Endothelial cell of umbilical vein (primary cell): ENCODE data around the gene CNTNAP2. TPM values are rescaled to one million over a fixed set of nuclear protein-coding genes. Genes with fewer than 3 reads are reported as not detected.

Source experiments
- BruUV-seq: library from RNA; stranded (reverse); fragments of 400-500 nt; replicated peaks from 2 replicates; lab custom pipeline; 2021; lab: Mats Ljungman, UMichigan
- CTCF ChIA-PET: fragments of 300-600, 350-600 bp; sonication (Branson Sonifier 250); formaldehyde crosslinking; loops from one replicate; lab custom pipeline; 2021; ENCODE audit warnings: antibody characterized with exemption, inconsistent platforms; lab: Charles Lee
- POLR2A ChIA-PET: fragments of 300-600, 350-600 bp; sonication (Branson Sonifier 250); formaldehyde crosslinking; loops from one replicate; lab custom pipeline; 2021; ENCODE audit warnings: antibody characterized with exemption, inconsistent platforms; lab: Charles Lee
- DNase-seq: peaks from one replicate; pipeline ENCODE4 v3.0.0-alpha.2; 2011; ENCODE audit warnings: low read depth, low spot score
- FAIRE-seq: peaks from 2 replicates; lab custom pipeline; 2011; peaks lifted over from hg19 to GRCh38; lab: Jason Lieb, UNC
- H2AFZ ChIP-seq: 2 replicates; pipeline ENCODE4 v1.6.0; 2012; ENCODE audit warnings: low read depth, low read length, control low read depth, inconsistent platforms
- H3K27ac ChIP-seq: 2 replicates; pipeline ENCODE4 v1.5.1; 2011; ENCODE audit warnings: low read depth, mild to moderate bottlenecking, control low read depth, low read length, moderate library complexity; ENCODE audit not compliant: insufficient read depth
- H3K27me3 ChIP-seq, 2 experiments: 2 replicates each; pipeline versions ENCODE4 v1.6.0 to v1.6.1; 2011; ENCODE audit warnings: low read length in 2 of 2, mixed read lengths in 1 of 2; ENCODE audit not compliant: control insufficient read depth in 2 of 2, insufficient read depth in 2 of 2
- H3K36me3 ChIP-seq, 2 experiments: 2 replicates in 1 of 2; 3 replicates in 1 of 2; pipeline ENCODE4 v1.5.1; 2011; ENCODE audit warnings: low read length in 2 of 2, mild to moderate bottlenecking in 1 of 2, moderate library complexity in 1 of 2; ENCODE audit not compliant: control insufficient read depth in 2 of 2, insufficient read depth in 2 of 2; ENCODE audit errors: extremely low read depth in 1 of 2
- H3K4me1 ChIP-seq: 3 replicates; pipeline ENCODE4 v1.5.1; 2011; ENCODE audit warnings: mild to moderate bottlenecking, low read length; ENCODE audit not compliant: control insufficient read depth, insufficient read depth; ENCODE audit errors: extremely low read depth
- H3K4me2 ChIP-seq: 2 replicates; pipeline ENCODE4 v1.6.1; 2011; ENCODE audit warnings: low read length, control low read depth, mixed read lengths; ENCODE audit not compliant: insufficient read depth
- H3K4me3 ChIP-seq, 3 experiments: fragments of 200-600 bp in 1 of 3; sonication (generic), shearing (Covaris generic) in 1 of 3; replicated peaks in 1 of 3; 2 replicates each; pipeline ENCODE4 v1.5.1; 2011 to 2016; ENCODE audit warnings: control low read depth in 3 of 3, low read length in 3 of 3, mild to moderate bottlenecking in 2 of 3, inconsistent platforms in 1 of 3, low read depth in 1 of 3, moderate library complexity in 1 of 3; ENCODE audit not compliant: insufficient read depth in 1 of 3
- H3K79me2 ChIP-seq: 2 replicates; pipeline ENCODE4 v1.6.0; 2012; ENCODE audit warnings: low read length, inconsistent platforms; ENCODE audit not compliant: control insufficient read depth, insufficient read depth
- H3K9ac ChIP-seq: replicated peaks from 2 replicates; pipeline ENCODE3; 2011; ENCODE audit warnings: low read length, control low read depth; ENCODE audit not compliant: insufficient read depth; ENCODE audit errors: extremely low read depth
- H3K9me1 ChIP-seq: replicated peaks from 3 replicates; pipeline ENCODE4 v1.6.0; 2011; ENCODE audit warnings: mild to moderate bottlenecking, low read length; ENCODE audit not compliant: control insufficient read depth, insufficient read depth; ENCODE audit errors: extremely low read depth
- H3K9me3 ChIP-seq: replicated peaks from 2 replicates; pipeline ENCODE4 v1.5.1; 2012; ENCODE audit warnings: low read length, inconsistent platforms; ENCODE audit not compliant: control insufficient read depth, insufficient read depth
- H4K20me1 ChIP-seq: replicated peaks from 2 replicates; pipeline ENCODE3; 2011; ENCODE audit warnings: mild to moderate bottlenecking, low read length; ENCODE audit not compliant: control insufficient read depth, insufficient read depth; ENCODE audit errors: extremely low read depth
- EZH2 ChIP-seq: IDR thresholded peaks from 2 replicates; pipeline ENCODE4 v1.6.1; 2012; ENCODE audit warnings: borderline replicate concordance, low read depth, mild to moderate bottlenecking, moderate library complexity, low read length, inconsistent platforms; ENCODE audit not compliant: severe bottlenecking
- FOS ChIP-seq: IDR thresholded peaks from 2 replicates; pipeline ENCODE4 v1.6.1; 2011; ENCODE audit warnings: mild to moderate bottlenecking, low read length, moderate library complexity, borderline replicate concordance; ENCODE audit not compliant: insufficient read depth
- GATA2 ChIP-seq: IDR thresholded peaks from 2 replicates; pipeline ENCODE4 v1.7.0; 2011; ENCODE audit warnings: low read depth, mild to moderate bottlenecking, moderate library complexity, mixed read lengths, low read length; ENCODE audit not compliant: insufficient read length, insufficient read depth
- JUN ChIP-seq: IDR thresholded peaks from 2 replicates; pipeline ENCODE4 v1.6.1; 2011; ENCODE audit warnings: borderline replicate concordance, low read depth; ENCODE audit not compliant: insufficient read length, insufficient read depth
- MAX ChIP-seq: IDR thresholded peaks from 2 replicates; pipeline ENCODE4 v1.6.1; 2011; ENCODE audit not compliant: insufficient read depth, insufficient read length
- MYC ChIP-seq: IDR thresholded peaks from one replicate; pipeline ENCODE4 v1.6.1; 2011; ENCODE audit warnings: mild to moderate bottlenecking, low read depth, low read length
- POLR2A ChIP-seq: IDR thresholded peaks from 2 replicates; pipeline ENCODE4 v1.6.1; 2012; ENCODE audit warnings: low read depth, mild to moderate bottlenecking, control low read depth, low read length
- POLR2AphosphoS5 ChIP-seq: IDR thresholded peaks from 2 replicates; pipeline ENCODE4 v1.6.1; 2012; ENCODE audit warnings: low read depth, mild to moderate bottlenecking, control low read depth, low read length, moderate library complexity; ENCODE audit not compliant: insufficient read depth
- dilution Hi-C: fragments of 300-500 bp; cut with MboI; formaldehyde crosslinking; loops from one replicate; pipeline ENCODE4 v1.15.0; 2019; ENCODE audit warnings: low sequenced_read_pairs; ENCODE audit not compliant: extremely low pct_ligation_motif_present
- intact Hi-C: fragments of 100-400 bp; cut with micrococcal nuclease; formaldehyde crosslinking; loops from one replicate; pipeline ENCODE4 v1.10.0; 2022
- polyA plus RNA-seq, 4 experiments: library from polyadenylated mRNA; depleted of rRNA in 3 of 4; stranded (reverse) in 3 of 4; unstranded in 1 of 4; fragments of >200 nt; gene quantifications; 2 replicates each; pipeline versions ENCODE4 v1.2.1 to v1.2.3, GENCODE V29; 2011 to 2012; ENCODE audit warnings: missing spikeins in 1 of 4
- total RNA-seq: library from RNA; stranded (reverse); gene quantifications from 2 replicates; pipeline ENCODE4 v1.2.3, GENCODE V29; 2021
- TF ChIP-seq, protein P1 (sequence below), 2 donors: IDR thresholded peaks; 1 replicate in 1 of 2; 2 replicates in 1 of 2; pipeline ENCODE4 v1.5.1; 2011; ENCODE audit warnings: low read length in 2 of 2, mild to moderate bottlenecking in 2 of 2, moderate library complexity in 2 of 2, control low read depth in 1 of 2, inconsistent platforms in 1 of 2, low read depth in 1 of 2; ENCODE audit not compliant: insufficient read depth in 1 of 2; ENCODE audit errors: extremely low read depth in 1 of 2

The CNTNAP2 gene
- total and polyA plus RNA-seq, 2 donors (not counting 3 experiments of a cell fraction or from before 2014, with no cell fraction given): not detected

DNA sequence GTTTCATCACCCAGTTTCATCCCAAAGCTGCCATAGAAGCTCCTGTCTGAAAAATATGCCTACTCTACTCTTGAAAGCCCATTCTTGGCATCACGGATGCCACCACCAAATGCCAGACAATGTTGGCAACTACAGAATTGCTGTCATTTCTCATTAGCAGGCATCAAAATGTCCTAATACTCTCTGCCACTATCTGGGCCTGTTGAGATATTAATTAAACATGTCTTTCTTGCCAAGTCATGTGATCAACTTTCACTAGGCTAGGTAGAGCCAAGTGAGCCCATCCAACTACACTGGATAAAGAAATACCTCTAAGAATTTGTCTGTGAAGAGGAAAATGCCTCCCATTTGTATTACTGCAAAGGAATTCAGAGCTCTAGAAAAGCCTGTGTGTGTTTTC, 1380.6 kb downstream of the CNTNAP2 start:
- BruUV-seq: no TSS peak
- no peaks in the 10 kb centered on the region for H3K27me3 ChIP-seq
- CTCF ChIA-PET: interaction anchor here (1.0 kb wide), 1 partner anchor 16 kb away, joined by 3 read pairs; no protein-coding TSS in a partner anchor
- H3K9ac ChIP-seq: no peak overlapping the region
- dilution Hi-C loops (no loop called here), intact Hi-C loops (no loop called here)
- H3K4me3 ChIP-seq: no peak overlapping the region
- no peaks in the 10 kb centered on the region for H3K9me1 ChIP-seq
- H2AFZ ChIP-seq: no peak overlapping the region
- H3K4me1 ChIP-seq: no peaks in the 10 kb centered on the region
- POLR2A ChIA-PET: interaction anchor here (0.5 kb wide), 1 partner anchor 25 kb away, joined by 3 read pairs; no protein-coding TSS in a partner anchor
- no peak overlapping the region for H3K4me2 ChIP-seq
- H4K20me1 ChIP-seq: no peaks in the 10 kb centered on the region
- no peaks in the 10 kb centered on the region for H3K9me3 ChIP-seq
- no peaks in the 10 kb centered on the region for H3K79me2 ChIP-seq
- H3K27ac ChIP-seq: no peak overlapping the region
- DNase-seq: no peak
- TF ChIP-seq EZH2 (no peak), MYC (no peak), MAX (no peak), FOS (no peak), GATA2 (no peak), POLR2A (no peak), JUN (no peak), POLR2AphosphoS5 (no peak)
- TF ChIP-seq, protein P1, sequence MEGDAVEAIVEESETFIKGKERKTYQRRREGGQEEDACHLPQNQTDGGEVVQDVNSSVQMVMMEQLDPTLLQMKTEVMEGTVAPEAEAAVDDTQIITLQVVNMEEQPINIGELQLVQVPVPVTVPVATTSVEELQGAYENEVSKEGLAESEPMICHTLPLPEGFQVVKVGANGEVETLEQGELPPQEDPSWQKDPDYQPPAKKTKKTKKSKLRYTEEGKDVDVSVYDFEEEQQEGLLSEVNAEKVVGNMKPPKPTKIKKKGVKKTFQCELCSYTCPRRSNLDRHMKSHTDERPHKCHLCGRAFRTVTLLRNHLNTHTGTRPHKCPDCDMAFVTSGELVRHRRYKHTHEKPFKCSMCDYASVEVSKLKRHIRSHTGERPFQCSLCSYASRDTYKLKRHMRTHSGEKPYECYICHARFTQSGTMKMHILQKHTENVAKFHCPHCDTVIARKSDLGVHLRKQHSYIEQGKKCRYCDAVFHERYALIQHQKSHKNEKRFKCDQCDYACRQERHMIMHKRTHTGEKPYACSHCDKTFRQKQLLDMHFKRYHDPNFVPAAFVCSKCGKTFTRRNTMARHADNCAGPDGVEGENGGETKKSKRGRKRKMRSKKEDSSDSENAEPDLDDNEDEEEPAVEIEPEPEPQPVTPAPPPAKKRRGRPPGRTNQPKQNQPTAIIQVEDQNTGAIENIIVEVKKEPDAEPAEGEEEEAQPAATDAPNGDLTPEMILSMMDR (IDR thresholded peaks at IDR 0.05; ENCODE audit: extremely low read depth in 1 of 2, insufficient read depth in 1 of 2, low read depth in 1 of 2, low read length in 2 of 2): no peak
- FAIRE-seq: no peak
- H3K36me3 ChIP-seq: no peaks in the 10 kb centered on the region
